Neutrophil (primary cell): Measurements from ENCODE around the gene CTBP1.

Experiments
- H3K27ac ChIP-seq: fragments of 200-600 bp; sonication (generic); 2 replicates; pipeline ENCODE4 v1.5.1; 2016; ENCODE audit warnings: mild to moderate bottlenecking, moderate library complexity
- H3K27me3 ChIP-seq: fragments of 200-600 bp; sonication (generic); 2 replicates; pipeline ENCODE4 v1.6.0; 2016; ENCODE audit warnings: mild to moderate bottlenecking
- H3K36me3 ChIP-seq: fragments of 200-600 bp; sonication (generic); 2 replicates; pipeline ENCODE4 v1.5.1; 2017
- H3K4me1 ChIP-seq, 2 experiments: fragments of 200-600 bp in 1 of 2; sonication (generic) in 1 of 2; 1 replicate in 1 of 2; 2 replicates in 1 of 2; pipeline versions ENCODE4 v1.5.1 to v1.6.1; 2013 to 2016; ENCODE audit warnings: low read depth in 1 of 2, low read length in 1 of 2, mild to moderate bottlenecking in 1 of 2, moderate library complexity in 1 of 2; ENCODE audit not compliant: control insufficient read depth in 1 of 2, insufficient read depth in 1 of 2
- H3K4me3 ChIP-seq, 2 experiments: fragments of 200-600 bp in 1 of 2; sonication (generic) in 1 of 2; 1 replicate in 1 of 2; 2 replicates in 1 of 2; pipeline ENCODE4 v1.5.1; 2013 to 2016; ENCODE audit warnings: low read depth in 1 of 2, low read length in 1 of 2, mild to moderate bottlenecking in 1 of 2, moderate library complexity in 1 of 2
- H3K9me3 ChIP-seq: fragments of 200-600 bp; sonication (generic); 2 replicates; pipeline ENCODE4 v1.5.1; 2016
- CTCF ChIP-seq: fragments of 200-600 bp; sonication (generic); IDR thresholded peaks from 2 replicates; pipeline ENCODE4 v1.5.1; 2016; ENCODE audit warnings: antibody characterized with exemption

The CTBP1 gene

DNA sequence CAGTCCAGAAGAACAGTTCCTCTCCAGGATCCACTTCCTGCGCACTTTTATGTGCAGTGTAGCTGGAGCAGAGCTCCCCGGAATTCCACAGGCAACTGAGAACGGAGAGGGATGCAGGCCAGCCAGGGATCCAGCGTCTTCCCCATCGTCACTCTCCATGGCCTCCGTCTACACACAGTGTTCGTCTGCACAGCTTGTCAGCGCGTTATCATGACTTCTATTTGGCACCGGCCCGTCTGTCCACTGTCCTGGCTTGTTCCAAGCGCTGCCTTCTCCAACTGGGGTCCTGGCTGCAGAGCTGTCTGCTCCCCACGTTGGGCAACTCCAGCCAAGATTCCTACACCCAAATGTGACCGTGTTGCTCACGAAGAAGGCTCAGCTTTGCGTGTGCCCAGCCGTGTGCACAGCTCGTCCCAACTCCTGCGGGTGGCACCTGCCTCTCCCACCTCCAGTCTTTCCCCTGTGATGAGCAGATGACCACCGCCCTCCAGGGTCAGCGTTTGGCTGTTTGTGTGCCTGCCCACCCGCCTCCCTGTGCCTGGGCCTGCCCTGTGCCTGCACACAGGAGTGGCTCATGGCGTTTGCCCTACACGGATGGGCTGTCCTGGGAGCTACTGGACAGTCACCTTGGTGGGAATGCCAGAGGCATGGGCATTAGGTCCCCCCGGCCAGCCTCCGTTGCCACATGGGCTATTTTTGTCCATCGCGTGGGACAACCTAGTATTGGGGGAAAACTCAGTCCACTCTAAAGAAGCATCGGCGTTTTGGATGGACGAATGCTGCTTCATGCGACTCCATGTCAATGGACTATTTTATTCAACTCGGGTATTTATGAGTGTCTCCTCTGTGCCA is 2.2 kb upstream of the CTBP1 start:
- no peak overlapping the region for H3K27ac ChIP-seq
- peaks cover 24 to 32% of the 10 kb centered on the region in 2 experiments for H3K4me1 ChIP-seq
- no peaks in the 10 kb centered on the region for H3K9me3 ChIP-seq
- H3K27me3 ChIP-seq: no peaks in the 10 kb centered on the region
- H3K4me3 ChIP-seq: no peak overlapping the region
- H3K36me3 ChIP-seq: no peaks in the 10 kb centered on the region
- no peak for TF ChIP-seq CTCF

DNA sequence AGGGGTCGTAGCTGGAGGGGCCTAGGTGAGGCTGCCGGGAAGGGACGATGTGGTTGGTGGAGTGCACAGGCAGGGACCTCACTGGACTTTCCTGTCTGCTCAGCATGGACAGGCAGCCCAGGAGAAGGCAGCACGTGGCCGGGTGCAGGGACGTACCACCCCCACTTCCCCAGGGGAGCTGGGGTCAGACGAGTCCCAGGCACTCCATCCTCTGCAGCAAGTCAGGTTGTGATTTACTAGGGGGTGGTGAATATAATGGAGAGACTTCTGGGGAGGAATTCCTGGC is 1.5 kb upstream of the CTBP1 start:
- Histone ChIP-seq H3K27me3 (no peaks in the 10 kb centered on the region), H3K36me3 (no peaks in the 10 kb centered on the region), H3K27ac (no peak overlapping the region), H3K4me3 (peak overlapping the region in 1 of 2 experiments; percentile 71), H3K9me3 (no peaks in the 10 kb centered on the region), H3K4me1 (peaks cover 29 to 38% of the 10 kb centered on the region in 2 experiments)
- no peak for TF ChIP-seq CTCF

GRCh38 chr4:1249731-1250526 is 999 bp upstream of the CTBP1 start:
- TF ChIP-seq CTCF: no peak
- Histone ChIP-seq H3K4me1 (peaks cover 29 to 42% of the 10 kb centered on the region in 2 experiments), H3K27me3 (no peaks in the 10 kb centered on the region), H3K4me3 (peak overlapping the region; percentile 71 to 75), H3K36me3 (no peaks in the 10 kb centered on the region), H3K27ac (peak overlapping the region; percentile 96), H3K9me3 (no peaks in the 10 kb centered on the region)

GRCh38 chr4:1249148-1249730 is 309 bp upstream of the CTBP1 start:
- H3K9me3 ChIP-seq: no peaks in the 10 kb centered on the region
- peaks cover 29 to 42% of the 10 kb centered on the region in 2 experiments for H3K4me1 ChIP-seq
- H3K27me3 ChIP-seq: no peaks in the 10 kb centered on the region
- H3K27ac ChIP-seq: peak overlapping the region; percentile 96
- no peaks in the 10 kb centered on the region for H3K36me3 ChIP-seq
- peak; percentile 26 for TF ChIP-seq CTCF
- peak overlapping the region; percentile 71 to 75 for H3K4me3 ChIP-seq

- no peaks in the 10 kb centered on the region for H3K27me3 ChIP-seq
- H3K27ac ChIP-seq: peak overlapping the region; percentile 96
- no peaks in the 10 kb centered on the region for H3K36me3 ChIP-seq
- TF ChIP-seq CTCF: no peak
- peaks cover 29 to 42% of the 10 kb centered on the region in 2 experiments for H3K4me1 ChIP-seq
- peak overlapping the region; percentile 81 to 84 for H3K4me3 ChIP-seq
- H3K9me3 ChIP-seq: no peaks in the 10 kb centered on the region
Measured at GRCh38 chr4:1247864-1248244, 1.1 kb downstream of the CTBP1 start.
